IPS DF 4.7 (cell line): ENCODE results near the gene ZIC1.

ENCODE experiments used
- DNase-seq: peaks from one replicate; pipeline ENCODE4 v3.0.0-alpha.2; 2013; ENCODE audit warnings: low spot score; ENCODE audit errors: extremely low read depth

Gene ZIC1

GRCh38 chr3:147409143-147410115 is at the start of gene ZIC1:
Gene ZIC1 (plus strand): TSS chr3:147409365. CDS start chr3:147410113, 748 bp downstream.
- no peak for DNase-seq

GRCh38 chr3:147360051-147360439 is 49.1 kb upstream of the ZIC1 start:
- no peak for DNase-seq

- no peak for DNase-seq
These were observed 48.3 kb upstream of the ZIC1 start for GRCh38 chr3:147360646-147361453.

GRCh38 chr3:147361454-147362420 is 47.4 kb upstream of the ZIC1 start:
- no peak for DNase-seq

GRCh38 chr3:147364771-147365170 is 44.4 kb upstream of the ZIC1 start:
- no peak for DNase-seq

- no peak for DNase-seq
These were observed 43.7 kb upstream of the ZIC1 start for GRCh38 chr3:147365196-147366115.

- DNase-seq = no peak
These were observed 41.5 kb upstream of the ZIC1 start for GRCh38 chr3:147367676-147368075.

- no peak for DNase-seq
These were observed 41.0 kb upstream of the ZIC1 start for GRCh38 chr3:147368151-147368550.

GRCh38 chr3:147368561-147369221 is 40.5 kb upstream of the ZIC1 start:
- DNase-seq = no peak

GRCh38 chr3:147369231-147369630 is 39.9 kb upstream of the ZIC1 start:
- no peak for DNase-seq

- DNase-seq = no peak
These were observed 39.5 kb upstream of the ZIC1 start for GRCh38 chr3:147369661-147370123.

- DNase-seq = no peak
These were observed 38.8 kb upstream of the ZIC1 start for GRCh38 chr3:147370349-147370748.

- DNase-seq = no peak
These were observed 38.0 kb upstream of the ZIC1 start for GRCh38 chr3:147371140-147371539.

- DNase-seq = no peak
These were observed 37.3 kb upstream of the ZIC1 start for GRCh38 chr3:147371771-147372340.

- no peak for DNase-seq
These were observed 36.6 kb upstream of the ZIC1 start for GRCh38 chr3:147372525-147373027.

GRCh38 chr3:147373301-147373700 is 35.9 kb upstream of the ZIC1 start:
- no peak for DNase-seq

- no peak for DNase-seq
These were observed 31.5 kb upstream of the ZIC1 start for GRCh38 chr3:147377412-147378367.

- DNase-seq = no peak
These were observed 29.5 kb upstream of the ZIC1 start for GRCh38 chr3:147379651-147380050.
